CD4-positive, alpha-beta memory T cell (primary cell): ENCODE results near the gene TGFBI. TPM values are rescaled to one million over a fixed set of nuclear protein-coding genes. Genes with fewer than 3 reads are reported as not detected.

Experiments used
- CTCF ChIA-PET: fragments of 350-600 bp; sonication (Branson Sonifier 250); formaldehyde crosslinking; loops from one replicate; lab custom pipeline; 2021; ENCODE audit warnings: inconsistent platforms; ENCODE audit not compliant: partially characterized antibody; lab: Charles Lee
- POLR2A ChIA-PET: fragments of 350-600 bp; sonication (Branson Sonifier 250); formaldehyde crosslinking; loops from one replicate; lab custom pipeline; 2021; ENCODE audit not compliant: partially characterized antibody; lab: Charles Lee
- DNase-seq, 5 donors: peaks; one replicate each; pipeline versions ENCODE4 v3.0.0 to v3.0.0-alpha.2; 2020 to 2022; ENCODE audit warnings: mixed read lengths in 1 of 5
- H3K27ac ChIP-seq: one replicate; pipeline ENCODE4 v1.7.0; 2013; ENCODE audit warnings: low read depth, low read length
- H3K27me3 ChIP-seq: 2 replicates; pipeline ENCODE4 v1.7.0; 2013; ENCODE audit warnings: mild to moderate bottlenecking, low read length, moderate library complexity; ENCODE audit not compliant: insufficient read depth
- H3K36me3 ChIP-seq: 2 replicates; pipeline ENCODE4 v1.7.0; 2013; ENCODE audit warnings: mild to moderate bottlenecking, low read length, moderate library complexity; ENCODE audit not compliant: insufficient read depth
- H3K4me1 ChIP-seq: 2 replicates; pipeline ENCODE4 v1.7.0; 2013; ENCODE audit warnings: mild to moderate bottlenecking, low read length, moderate library complexity; ENCODE audit not compliant: insufficient read depth
- H3K4me3 ChIP-seq, 2 donors: one replicate each; pipeline ENCODE4 v1.7.0; 2013; ENCODE audit warnings: low read length in 2 of 2, mild to moderate bottlenecking in 1 of 2
- H3K9me3 ChIP-seq, 2 donors: one replicate each; pipeline ENCODE4 v1.7.0; 2013; ENCODE audit warnings: low read length in 2 of 2, control low read depth in 1 of 2; ENCODE audit not compliant: control insufficient read depth in 1 of 2
- H3K27ac Mint-ChIP-seq, 7 donors: one replicate each; pipeline ENCODE4 v1.8.0; 2020 to 2021; ENCODE audit warnings: mixed read lengths in 7 of 7, mild to moderate bottlenecking in 6 of 7, inconsistent platforms in 3 of 7, moderate library complexity in 3 of 7
- H3K27me3 Mint-ChIP-seq, 2 donors: one replicate each; pipeline ENCODE4 v1.8.0; 2020 to 2021; ENCODE audit warnings: mixed read lengths in 2 of 2
- H3K36me3 Mint-ChIP-seq, 2 donors: one replicate each; pipeline ENCODE4 v1.8.0; 2020 to 2021; ENCODE audit warnings: mixed read lengths in 2 of 2, inconsistent platforms in 1 of 2, mild to moderate bottlenecking in 1 of 2
- H3K4me1 Mint-ChIP-seq, 4 donors: one replicate each; pipeline ENCODE4 v1.8.0; 2020 to 2021; ENCODE audit warnings: mixed read lengths in 4 of 4, mild to moderate bottlenecking in 1 of 4
- H3K4me3 Mint-ChIP-seq, 8 donors: one replicate each; pipeline ENCODE4 v1.8.0; 2020 to 2021; ENCODE audit warnings: mixed read lengths in 8 of 8, mild to moderate bottlenecking in 7 of 8, moderate library complexity in 6 of 8, inconsistent platforms in 3 of 8
- H3K9me3 Mint-ChIP-seq, 8 donors: one replicate each; pipeline ENCODE4 v1.8.0; 2020 to 2021; ENCODE audit warnings: mixed read lengths in 8 of 8, mild to moderate bottlenecking in 5 of 8, inconsistent platforms in 3 of 8, moderate library complexity in 1 of 8
- intact Hi-C: fragments of 100-400 bp; cut with micrococcal nuclease; formaldehyde crosslinking; loops from one replicate; pipeline ENCODE4 v1.15.1; 2023
- polyA plus RNA-seq, 2 donors: library from polyadenylated mRNA; unstranded; fragments of 300-500 nt; fragmentation: Illumina TruSeq; gene quantifications; one replicate each; pipeline ENCODE4 v1.2.3, GENCODE V29; 2021
- total RNA-seq, 2 experiments: library from RNA; stranded (reverse); gene quantifications; one replicate each; pipeline ENCODE4 v1.2.3, GENCODE V29; 2021

The TGFBI gene
- total and polyA plus RNA-seq, 4 experiments from 2014 or later, result 3.7 to 13.2 (median 10.0) TPM

GRCh38 chr5:135986891-135987401, 41.8 kb upstream of the TGFBI start:
- no peak overlapping the region for H3K27ac Mint-ChIP-seq
- H3K4me3 Mint-ChIP-seq, result no peak overlapping the region
- DNase-seq, result no peak
- no peaks in the 10 kb centered on the region for H3K4me1 ChIP-seq
- no peak overlapping the region for H3K4me3 ChIP-seq
- no peaks in the 10 kb centered on the region for H3K4me1 Mint-ChIP-seq
- no peaks in the 10 kb centered on the region for H3K36me3 Mint-ChIP-seq
- H3K9me3 Mint-ChIP-seq, result peaks cover 0 to 4% (median 1%) of the 10 kb centered on the region in 8 donors
- peaks cover 2 to 6% of the 10 kb centered on the region in 2 donors for H3K27me3 Mint-ChIP-seq
- H3K27ac ChIP-seq, result no peak overlapping the region
- H3K27me3 ChIP-seq, result no peaks in the 10 kb centered on the region
- intact Hi-C loops, result no loop called here
- CTCF ChIA-PET, result interaction anchor here (1.2 to 2.0 kb wide), 2 partner anchors 9 to 25 kb away, joined by 3 to 12 read pairs; no protein-coding TSS in a partner anchor
- no peaks in the 10 kb centered on the region for H3K36me3 ChIP-seq
- POLR2A ChIA-PET, result no interaction called here
- H3K9me3 ChIP-seq, result no peaks in the 10 kb centered on the region

- Histone ChIP-seq H3K9me3 (no peaks in the 10 kb centered on the region), H3K4me3 (no peak overlapping the region), H3K27ac (no peak overlapping the region), H3K27me3 (no peaks in the 10 kb centered on the region), H3K36me3 (no peaks in the 10 kb centered on the region), H3K4me1 (no peaks in the 10 kb centered on the region)
- no peak for DNase-seq
- Mint-ChIP-seq H3K27ac (no peak overlapping the region), H3K27me3 (peaks cover 2 to 6% of the 10 kb centered on the region in 2 donors), H3K36me3 (no peaks in the 10 kb centered on the region), H3K9me3 (no peaks in the 10 kb centered on the region), H3K4me3 (no peak overlapping the region), H3K4me1 (no peaks in the 10 kb centered on the region)
- ChIA-PET CTCF (interaction anchor here (2.0 kb wide), 1 partner anchor 11 kb away, joined by 12 read pairs; no protein-coding TSS in a partner anchor), POLR2A (no interaction called here)
- intact Hi-C loops, result no loop called here
Measured at GRCh38 chr5:135988546-135988945, 40.2 kb upstream of the TGFBI start.

GRCh38 chr5:135989686-135990085, 39.1 kb upstream of the TGFBI start:
- Mint-ChIP-seq H3K9me3 (peaks cover 0 to under 1% (median 0%) of the 10 kb centered on the region in 8 donors), H3K27me3 (peaks cover 2 to 6% of the 10 kb centered on the region in 2 donors), H3K4me3 (no peak overlapping the region), H3K27ac (no peak overlapping the region), H3K36me3 (no peaks in the 10 kb centered on the region), H3K4me1 (no peaks in the 10 kb centered on the region)
- Histone ChIP-seq H3K4me3 (no peak overlapping the region), H3K36me3 (no peaks in the 10 kb centered on the region), H3K27ac (no peak overlapping the region), H3K27me3 (no peaks in the 10 kb centered on the region), H3K9me3 (no peaks in the 10 kb centered on the region), H3K4me1 (no peaks in the 10 kb centered on the region)
- no peak for DNase-seq
- intact Hi-C loops, result no loop called here
- ChIA-PET POLR2A (no interaction called here), CTCF (interaction anchor here (1.1 kb wide), 1 partner anchor 12 kb away, joined by 5 read pairs; no protein-coding TSS in a partner anchor)

- H3K4me3 Mint-ChIP-seq, result peak overlapping the region in 1 of 8 donors; percentile 53
- Histone ChIP-seq H3K4me3 (no peak overlapping the region), H3K36me3 (no peaks in the 10 kb centered on the region), H3K27ac (no peak overlapping the region), H3K9me3 (no peaks in the 10 kb centered on the region), H3K27me3 (no peaks in the 10 kb centered on the region), H3K4me1 (no peaks in the 10 kb centered on the region)
- H3K27ac Mint-ChIP-seq, result no peak overlapping the region
- intact Hi-C loops, result no loop called here
- H3K9me3 Mint-ChIP-seq, result peaks cover 0 to 3% (median 0%) of the 10 kb centered on the region in 8 donors
- ChIA-PET CTCF (no interaction called here), POLR2A (no interaction called here)
- peaks cover 4 to 5% of the 10 kb centered on the region in 2 donors for H3K27me3 Mint-ChIP-seq
- no peak for DNase-seq
- H3K36me3 Mint-ChIP-seq, result no peaks in the 10 kb centered on the region
- no peaks in the 10 kb centered on the region for H3K4me1 Mint-ChIP-seq
Measured at GRCh38 chr5:135990528-135991255, 38.1 kb upstream of the TGFBI start.

- ChIA-PET POLR2A (no interaction called here), CTCF (no interaction called here)
- H3K4me1 ChIP-seq, result no peaks in the 10 kb centered on the region
- no peaks in the 10 kb centered on the region for H3K9me3 ChIP-seq
- H3K27ac Mint-ChIP-seq, result no peak overlapping the region
- H3K36me3 Mint-ChIP-seq, result no peaks in the 10 kb centered on the region
- no peak for DNase-seq
- H3K36me3 ChIP-seq, result no peaks in the 10 kb centered on the region
- H3K4me1 Mint-ChIP-seq, result no peaks in the 10 kb centered on the region
- H3K4me3 ChIP-seq, result no peak overlapping the region
- H3K9me3 Mint-ChIP-seq, result peaks cover 0 to 3% (median 0%) of the 10 kb centered on the region in 8 donors
- no peaks in the 10 kb centered on the region for H3K27me3 ChIP-seq
- H3K27me3 Mint-ChIP-seq, result peaks cover 4 to 7% of the 10 kb centered on the region in 2 donors
- no peak overlapping the region for H3K4me3 Mint-ChIP-seq
- intact Hi-C loops, result no loop called here
- H3K27ac ChIP-seq, result no peak overlapping the region
Measured at GRCh38 chr5:135991429-135991828, 37.4 kb upstream of the TGFBI start.

GRCh38 chr5:135993335-135993879, 35.4 kb upstream of the TGFBI start:
- ChIA-PET CTCF (interaction anchor here (1.3 kb wide), 1 partner anchor 13 kb away, joined by 3 read pairs; no protein-coding TSS in a partner anchor), POLR2A (interaction anchor here (0.7 kb wide), 1 partner anchor 16 kb away, joined by 3 read pairs; no protein-coding TSS in a partner anchor)
- Histone ChIP-seq H3K4me1 (no peaks in the 10 kb centered on the region), H3K27ac (no peak overlapping the region), H3K36me3 (no peaks in the 10 kb centered on the region), H3K9me3 (no peaks in the 10 kb centered on the region), H3K4me3 (no peak overlapping the region), H3K27me3 (no peaks in the 10 kb centered on the region)
- Mint-ChIP-seq H3K27me3 (peaks cover 5 to 7% of the 10 kb centered on the region in 2 donors), H3K27ac (no peak overlapping the region), H3K9me3 (peaks cover 0 to 3% (median 0%) of the 10 kb centered on the region in 8 donors), H3K36me3 (no peaks in the 10 kb centered on the region), H3K4me1 (no peaks in the 10 kb centered on the region), H3K4me3 (no peak overlapping the region)
- intact Hi-C loops, result no loop called here
- DNase-seq, result no peak
